ENCODE results near the gene SSRP1. TPM values are rescaled to one million over a fixed set of nuclear protein-coding genes. Genes with fewer than 3 reads are reported as not detected.
"Not testable (repeated sequence)": the region's sequence is repeated elsewhere in the genome, so short reads cannot be mapped to it uniquely, and the experiment has no call there.

SSRP1 gene
- total and polyA plus RNA-seq, 2 donors from 2014 or later = 44.5 to 78.5 TPM

GRCh38 chr11:57300785-57301184 lies 34.9 kb downstream of the SSRP1 start:
- Histone ChIP-seq H3K4me1 (ENCODE audit: control insufficient read depth in 2 of 3, insufficient read depth in 2 of 3, low read depth in 1 of 3, low read length in 3 of 3) (no peaks in the 10 kb centered on the region), H3K27ac (ENCODE audit: low read depth in 2 of 2, low read length in 2 of 2) (no peak overlapping the region), H3K36me3 (ENCODE audit: control insufficient read depth in 2 of 3, insufficient read depth in 3 of 3, low read length in 3 of 3) (peaks cover 5 to 41% (median 26%) of the 10 kb centered on the region in 3 donors), H3K9ac (ENCODE audit: low read length in 3 of 3) (no peak overlapping the region), H3K27me3 (ENCODE audit: control insufficient read depth, insufficient read depth, low read length) (no peaks in the 10 kb centered on the region), H3K9me3 (ENCODE audit: control insufficient read depth in 2 of 3, insufficient read depth in 1 of 3, low read length in 3 of 3) (peaks cover 0 to 7% (median 0%) of the 10 kb centered on the region in 3 donors), H3K4me3 (ENCODE audit: low read length in 3 of 3) (no peak overlapping the region)
- intact Hi-C loops (cut with DNase I) = no loop called here
- FAIRE-seq = no peak
- no peak for DNase-seq
- no peak for TF ChIP-seq CTCF (IDR thresholded peaks at IDR 0.05; ENCODE audit: borderline replicate concordance, extremely low read depth, insufficient read depth)

- H3K27ac ChIP-seq (ENCODE audit: low read depth in 2 of 2, low read length in 2 of 2) = no peak overlapping the region
- no peak overlapping the region for H3K9ac ChIP-seq (ENCODE audit: low read length in 3 of 3)
- H3K4me1 ChIP-seq (ENCODE audit: control insufficient read depth in 2 of 3, insufficient read depth in 2 of 3, low read depth in 1 of 3, low read length in 3 of 3) = peaks cover 0 to 6% (median 2%) of the 10 kb centered on the region in 3 donors
- DNase-seq = no peak
- FAIRE-seq = no peak
- peaks cover 5 to 41% (median 26%) of the 10 kb centered on the region in 3 donors for H3K36me3 ChIP-seq (ENCODE audit: control insufficient read depth in 2 of 3, insufficient read depth in 3 of 3, low read length in 3 of 3)
- no peaks in the 10 kb centered on the region for H3K27me3 ChIP-seq (ENCODE audit: control insufficient read depth, insufficient read depth, low read length)
- peaks cover 0 to 7% (median 0%) of the 10 kb centered on the region in 3 donors for H3K9me3 ChIP-seq (ENCODE audit: control insufficient read depth in 2 of 3, insufficient read depth in 1 of 3, low read length in 3 of 3)
- TF ChIP-seq CTCF (IDR thresholded peaks at IDR 0.05; ENCODE audit: borderline replicate concordance, extremely low read depth, insufficient read depth) = no peak
- intact Hi-C loops (cut with DNase I) = no loop called here
- H3K4me3 ChIP-seq (ENCODE audit: low read length in 3 of 3) = no peak overlapping the region
These were observed 36.4 kb downstream of the SSRP1 start for GRCh38 chr11:57299150-57299737.

GRCh38 chr11:57297221-57297620 lies 38.5 kb downstream of the SSRP1 start:
- no peak overlapping the region for H3K9ac ChIP-seq (ENCODE audit: low read length in 3 of 3)
- H3K27me3 ChIP-seq (ENCODE audit: control insufficient read depth, insufficient read depth, low read length) = no peaks in the 10 kb centered on the region
- H3K27ac ChIP-seq (ENCODE audit: low read depth in 2 of 2, low read length in 2 of 2) = no peak overlapping the region
- H3K4me3 ChIP-seq (ENCODE audit: low read length in 3 of 3) = no peak overlapping the region
- H3K36me3 ChIP-seq (ENCODE audit: control insufficient read depth in 2 of 3, insufficient read depth in 3 of 3, low read length in 3 of 3) = peaks cover 5 to 34% (median 26%) of the 10 kb centered on the region in 3 donors
- intact Hi-C loops (cut with DNase I) = no loop called here
- DNase-seq = no peak
- peaks cover 0 to 7% (median 0%) of the 10 kb centered on the region in 3 donors for H3K9me3 ChIP-seq (ENCODE audit: control insufficient read depth in 2 of 3, insufficient read depth in 1 of 3, low read length in 3 of 3)
- FAIRE-seq = no peak
- no peak for TF ChIP-seq CTCF (IDR thresholded peaks at IDR 0.05; ENCODE audit: borderline replicate concordance, extremely low read depth, insufficient read depth)
- H3K4me1 ChIP-seq (ENCODE audit: control insufficient read depth in 2 of 3, insufficient read depth in 2 of 3, low read depth in 1 of 3, low read length in 3 of 3) = peaks cover 0 to 7% (median 2%) of the 10 kb centered on the region in 3 donors

- H3K4me1 ChIP-seq (ENCODE audit: control insufficient read depth in 2 of 3, insufficient read depth in 2 of 3, low read depth in 1 of 3, low read length in 3 of 3); H3K9me3 ChIP-seq (ENCODE audit: control insufficient read depth in 2 of 3, insufficient read depth in 1 of 3, low read length in 3 of 3); H3K9ac ChIP-seq (ENCODE audit: low read length in 3 of 3); H3K27ac ChIP-seq (ENCODE audit: low read depth in 2 of 2, low read length in 2 of 2); H3K27me3 ChIP-seq (ENCODE audit: control insufficient read depth, insufficient read depth, low read length); H3K4me3 ChIP-seq (ENCODE audit: low read length in 3 of 3); DNase-seq; FAIRE-seq; intact Hi-C loops (cut with DNase I): not testable (repeated sequence)
- H3K36me3 ChIP-seq (ENCODE audit: control insufficient read depth in 2 of 3, insufficient read depth in 3 of 3, low read length in 3 of 3) = peaks cover 5 to 24% (median 22%) of the 10 kb centered on the region in 3 donors
These were observed 39.5 kb downstream of the SSRP1 start for GRCh38 chr11:57296205-57296604.

Data from kidney (tissue), 14 donors.